ENCODE measurements around the gene ZNF367. TPM values are rescaled to one million over a fixed set of nuclear protein-coding genes. Genes with fewer than 3 reads are reported as not detected.

The ZNF367 gene
- total RNA-seq, 1 experiment from 2014 or later, result 14.0 TPM

- H3K9ac ChIP-seq (ENCODE audit: low read length), result no peak overlapping the region
- no peak overlapping the region for H3K27ac ChIP-seq (ENCODE audit: low read length)
- H3K4me1 ChIP-seq (ENCODE audit: insufficient read depth, low read length), result peaks cover 18% of the 10 kb centered on the region
- TF ChIP-seq EZH2phosphoT487 (IDR thresholded peaks at IDR 0.05; ENCODE audit: borderline replicate concordance, low read length) (no peak), EZH2 (IDR thresholded peaks at IDR 0.05; ENCODE audit: low read length, unreplicated experiment) (no peak), CTCF (conservative IDR thresholded peaks at IDR 0.05; ENCODE audit: low read depth, low read length) (no peak)
- no peaks in the 10 kb centered on the region for H3K9me3 ChIP-seq (ENCODE audit: low read length)
- H2AFZ ChIP-seq (ENCODE audit: low read length), result peak overlapping the region; percentile 83
- peak; percentile 20 for ATAC-seq
- H3K9me2 ChIP-seq (replicated peaks; ENCODE audit: low read length), result no peaks in the 10 kb centered on the region
- peaks cover 22% of the 10 kb centered on the region for H3K79me2 ChIP-seq (ENCODE audit: low read length)
- ChIA-PET CTCF (interaction anchor here (0.5 kb wide), 1 partner anchor 105 kb away, joined by 5 read pairs; no protein-coding TSS in a partner anchor), POLR2A (ENCODE audit: unreplicated experiment) (interaction anchor here (0.7 to 1.0 kb wide), 4 partner anchors 29 to 206 kb away, joined by 3 to 8 read pairs (median 4); partner anchors contain the start of gene PRXL2C)
- no peaks in the 10 kb centered on the region for H3K36me3 ChIP-seq (ENCODE audit: low read depth, low read length)
- no peak for DNase-seq
- intact Hi-C loops (cut with micrococcal nuclease), result no loop called here
- H3F3A ChIP-seq (ENCODE audit: low read length, unreplicated experiment), result no peaks in the 10 kb centered on the region
- H3K4me2 ChIP-seq (ENCODE audit: low read length), result peak overlapping the region; percentile 82
- no peaks in the 10 kb centered on the region for H4K20me1 ChIP-seq (ENCODE audit: low read length)
- no peaks in the 10 kb centered on the region for H3K27me3 ChIP-seq (ENCODE audit: low read length)
- H3K4me3 ChIP-seq (ENCODE audit: low read length), result peak overlapping the region; percentile 68
- BruUV-seq (replicated peaks), result TSS peak; percentile 37
Measured at GRCh38 chr9:96449523-96449844, 31.3 kb upstream of the ZNF367 start.

GRCh38 chr9:96448546-96449170, 30.5 kb upstream of the ZNF367 start:
- Histone ChIP-seq H3K9ac (ENCODE audit: low read length) (no peak overlapping the region), H3F3A (ENCODE audit: low read length, unreplicated experiment) (no peaks in the 10 kb centered on the region), H3K27me3 (ENCODE audit: low read length) (no peaks in the 10 kb centered on the region), H3K4me3 (ENCODE audit: low read length) (no peak overlapping the region), H3K4me2 (ENCODE audit: low read length) (no peak overlapping the region; the same call in 1 of the 2 replicates), H3K27ac (ENCODE audit: low read length) (no peak overlapping the region), H3K36me3 (ENCODE audit: low read depth, low read length) (no peaks in the 10 kb centered on the region), H4K20me1 (ENCODE audit: low read length) (no peaks in the 10 kb centered on the region), H3K9me3 (ENCODE audit: low read length) (no peaks in the 10 kb centered on the region), H3K4me1 (ENCODE audit: insufficient read depth, low read length) (peaks cover 18% of the 10 kb centered on the region), H2AFZ (ENCODE audit: low read length) (0 out of 2 replicates have a peak overlapping the region, but pooled peaks have one; percentile 83), H3K9me2 (replicated peaks; ENCODE audit: low read length) (no peaks in the 10 kb centered on the region), H3K79me2 (ENCODE audit: low read length) (peaks cover 22% of the 10 kb centered on the region)
- intact Hi-C loops (cut with micrococcal nuclease), result no loop called here
- CTCF ChIA-PET, result no interaction called here
- no peak for ATAC-seq
- DNase-seq, result no peak
- no TSS peak for BruUV-seq (replicated peaks)
- POLR2A ChIA-PET (ENCODE audit: unreplicated experiment), result interaction anchor here (0.7 kb wide), 1 partner anchor 28 kb away, joined by 3 read pairs; no protein-coding TSS in a partner anchor
- TF ChIP-seq CTCF (conservative IDR thresholded peaks at IDR 0.05; ENCODE audit: low read depth, low read length), result no peak
- TF ChIP-seq EZH2 (IDR thresholded peaks at IDR 0.05; ENCODE audit: low read length, unreplicated experiment), result no peak
- TF ChIP-seq EZH2phosphoT487 (IDR thresholded peaks at IDR 0.05; ENCODE audit: borderline replicate concordance, low read length), result no peak

GRCh38 chr9:96447406-96447805, 29.2 kb upstream of the ZNF367 start:
- Histone ChIP-seq H3K27me3 (ENCODE audit: low read length) (no peaks in the 10 kb centered on the region), H4K20me1 (ENCODE audit: low read length) (no peaks in the 10 kb centered on the region), H3F3A (ENCODE audit: low read length, unreplicated experiment) (no peaks in the 10 kb centered on the region), H3K27ac (ENCODE audit: low read length) (no peak overlapping the region), H3K9me2 (replicated peaks; ENCODE audit: low read length) (no peaks in the 10 kb centered on the region), H2AFZ (ENCODE audit: low read length) (no peak overlapping the region), H3K36me3 (ENCODE audit: low read depth, low read length) (no peaks in the 10 kb centered on the region), H3K4me2 (ENCODE audit: low read length) (no peak overlapping the region), H3K4me1 (ENCODE audit: insufficient read depth, low read length) (peaks cover 15% of the 10 kb centered on the region), H3K9ac (ENCODE audit: low read length) (no peak overlapping the region), H3K4me3 (ENCODE audit: low read length) (no peak overlapping the region), H3K9me3 (ENCODE audit: low read length) (no peaks in the 10 kb centered on the region), H3K79me2 (ENCODE audit: low read length) (peaks cover 19% of the 10 kb centered on the region)
- ATAC-seq (no peak), DNase-seq (no peak)
- CTCF ChIA-PET, result no interaction called here
- TF ChIP-seq EZH2phosphoT487 (IDR thresholded peaks at IDR 0.05; ENCODE audit: borderline replicate concordance, low read length) (no peak), CTCF (conservative IDR thresholded peaks at IDR 0.05; ENCODE audit: low read depth, low read length) (no peak), EZH2 (IDR thresholded peaks at IDR 0.05; ENCODE audit: low read length, unreplicated experiment) (no peak)
- no TSS peak for BruUV-seq (replicated peaks)
- intact Hi-C loops (cut with micrococcal nuclease), result no loop called here
- POLR2A ChIA-PET (ENCODE audit: unreplicated experiment), result no interaction called here
